Vagina (tissue), 2 donors: ENCODE results near the gene ENAH.

Experiments
- CTCF ChIP-seq, 3 experiments: fragments of 450-650 bp in 2 of 3; fragments of 200-600 bp in 1 of 3; sonication (generic) in 1 of 3; IDR thresholded peaks; one replicate each; pipeline ENCODE4 v1.5.1; 2017 to 2019; ENCODE audit warnings: antibody characterized with exemption in 3 of 3, mild to moderate bottlenecking in 2 of 3, moderate library complexity in 2 of 3
- POLR2A ChIP-seq, 2 donors: fragments of 450-650 bp; IDR thresholded peaks; one replicate each; pipeline ENCODE4 v1.6.1; 2017; ENCODE audit warnings: antibody characterized with exemption in 2 of 2, mild to moderate bottlenecking in 2 of 2, moderate library complexity in 2 of 2
- POLR2AphosphoS5 ChIP-seq, 2 donors: sonication (generic); formaldehyde crosslinking; IDR thresholded peaks; one replicate each; pipeline ENCODE4 v1.9.0; 2017; ENCODE audit warnings: antibody characterized with exemption in 2 of 2, mild to moderate bottlenecking in 2 of 2, low read depth in 1 of 2; ENCODE audit not compliant: insufficient read depth in 1 of 2

- TF ChIP-seq CTCF (IDR thresholded peaks at IDR 0.05) (no peak), POLR2A (IDR thresholded peaks at IDR 0.05) (no peak), POLR2AphosphoS5 (IDR thresholded peaks at IDR 0.05; ENCODE audit: insufficient read depth in 1 of 2, low read depth in 1 of 2) (no peak)
Observed at GRCh38 chr1:225437710-225438437, 215.0 kb downstream of the ENAH start.
